HG02588 (cell line): ENCODE results near the gene SCAPER.
"Not testable (repeated sequence)": the region's sequence is repeated elsewhere in the genome, so short reads cannot be mapped to it uniquely, and the experiment has no call there.

Experiments
- ATAC-seq: cut with Tn5 transposase; IDR thresholded peaks from one replicate; pipeline ENCODE4 v1.9.1; 2021; ENCODE audit warnings: mild to moderate bottlenecking, moderate library complexity; ENCODE audit not compliant: unreplicated experiment

The SCAPER gene

DNA sequence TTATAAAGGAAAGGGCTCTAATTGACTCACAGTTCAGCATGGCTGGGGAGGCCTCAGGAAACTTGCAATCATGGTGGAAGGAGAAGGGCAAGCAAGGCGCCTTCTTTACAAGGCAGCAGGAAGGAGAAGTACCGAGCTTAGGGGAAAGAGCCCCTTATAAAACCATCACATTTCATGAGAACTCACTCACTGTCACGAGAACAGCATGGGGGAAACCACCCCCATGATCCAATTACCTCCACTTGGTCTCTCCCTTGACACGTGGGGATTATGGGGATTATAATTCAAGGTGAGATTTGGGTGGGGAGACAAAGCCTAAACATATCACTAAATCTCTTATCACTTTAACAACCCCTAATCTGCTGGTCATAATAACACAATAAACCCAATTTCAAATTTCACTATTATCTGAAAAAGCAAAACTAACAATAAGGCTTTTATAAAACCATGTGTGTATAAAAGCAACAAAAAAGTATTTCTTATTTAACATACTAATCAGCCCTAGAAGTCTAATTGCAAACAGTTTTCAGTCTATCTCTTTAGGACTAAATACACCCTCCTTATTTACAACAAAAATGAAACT is 43.2 kb downstream of the SCAPER start:
- no peak for ATAC-seq

DNA sequence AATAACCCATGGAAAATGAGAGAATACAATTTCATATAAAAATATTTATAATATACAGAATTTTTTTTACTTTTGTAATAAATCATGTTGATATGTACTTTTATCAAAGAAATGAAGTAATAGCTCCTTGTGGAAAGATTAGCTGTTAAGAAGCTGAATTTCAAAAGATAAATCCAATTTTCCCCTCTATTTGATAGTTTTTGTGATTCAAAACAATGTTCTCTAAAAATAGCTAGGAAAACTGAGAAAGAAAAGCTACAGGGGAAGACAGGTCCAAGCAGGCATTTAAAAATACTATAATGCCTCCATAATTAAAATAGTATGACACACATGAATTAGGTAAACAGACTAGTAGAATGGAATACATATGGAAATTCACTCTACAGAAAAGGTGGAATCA is 44.9 kb downstream of the SCAPER start:
- ATAC-seq, result no peak

- ATAC-seq, result not testable (repeated sequence)
Measured at GRCh38 chr15:76850367-76850766, 54.8 kb downstream of the SCAPER start.

DNA sequence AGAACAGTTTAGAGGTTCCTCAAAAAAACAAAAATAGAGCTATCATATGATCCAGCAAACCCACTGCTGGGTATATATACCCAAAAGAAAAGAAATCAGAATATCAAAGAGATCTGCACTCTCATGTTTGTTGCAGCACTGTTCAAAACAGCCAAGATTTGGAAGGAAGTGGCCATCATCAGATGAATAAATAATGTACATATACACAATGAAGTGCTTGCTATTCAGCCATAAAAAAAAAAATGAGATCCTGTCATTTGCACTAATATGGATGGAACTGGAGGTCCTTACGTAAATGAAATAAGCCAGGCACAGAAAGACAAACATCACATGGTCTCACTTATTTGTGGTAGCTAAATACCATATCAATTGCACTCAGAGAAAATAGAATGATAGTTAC is 58.4 kb downstream of the SCAPER start:
- ATAC-seq, result no peak

DNA sequence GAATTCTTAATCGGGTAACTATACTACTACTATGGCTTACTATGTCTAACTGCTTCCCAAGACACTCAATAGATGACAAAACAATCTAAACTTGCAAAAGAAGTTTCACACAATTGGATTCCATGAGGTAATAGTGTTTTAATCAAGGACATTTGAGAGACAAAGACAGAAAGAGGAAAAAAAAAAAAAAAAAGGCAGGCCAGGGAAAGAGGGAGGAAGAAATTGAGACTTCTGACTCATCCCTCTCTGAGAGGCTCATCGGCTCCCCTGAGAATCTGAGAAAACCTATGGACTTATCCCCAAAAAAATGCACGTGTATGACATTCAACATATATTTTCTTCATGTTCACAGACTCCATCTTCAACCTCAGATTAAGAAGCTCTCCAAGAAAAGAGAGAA is 61.0 kb downstream of the SCAPER start:
- no peak for ATAC-seq

GRCh38 chr15:76843269-76843668 is 61.9 kb downstream of the SCAPER start:
- no peak for ATAC-seq

DNA sequence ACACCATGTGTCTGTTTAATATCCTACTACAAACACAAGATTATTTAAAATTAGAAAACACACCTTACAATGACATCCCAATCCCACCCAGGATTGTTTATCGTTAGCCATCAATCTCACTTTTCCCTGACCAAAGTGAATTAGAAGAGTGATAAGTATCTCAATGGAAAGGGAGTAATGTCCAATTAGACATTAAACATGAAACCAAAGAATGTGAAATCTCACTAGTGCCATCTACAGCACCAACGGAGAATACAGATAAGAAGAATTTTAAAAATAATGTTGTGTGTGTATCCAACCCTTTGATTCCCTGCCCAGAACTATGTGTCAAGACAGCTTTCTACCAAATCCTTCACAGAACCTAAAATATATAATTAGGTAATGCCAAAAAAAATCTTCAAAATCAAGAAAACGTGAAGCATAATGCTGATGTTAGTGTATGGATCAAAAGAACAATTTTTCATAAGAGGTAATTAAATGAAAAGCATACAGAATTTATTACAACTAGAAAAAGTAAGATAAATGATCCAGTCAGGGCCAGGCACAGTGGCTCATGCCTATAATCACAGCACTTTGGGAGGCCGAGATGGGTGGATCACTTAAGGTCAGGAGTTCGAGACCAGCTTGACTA is 64.2 kb downstream of the SCAPER start:
- no peak for ATAC-seq

- ATAC-seq, result no peak
Measured at GRCh38 chr15:76839173-76839572, 66.0 kb downstream of the SCAPER start.

- no peak for ATAC-seq
Measured at GRCh38 chr15:76837474-76837873, 67.7 kb downstream of the SCAPER start.

DNA sequence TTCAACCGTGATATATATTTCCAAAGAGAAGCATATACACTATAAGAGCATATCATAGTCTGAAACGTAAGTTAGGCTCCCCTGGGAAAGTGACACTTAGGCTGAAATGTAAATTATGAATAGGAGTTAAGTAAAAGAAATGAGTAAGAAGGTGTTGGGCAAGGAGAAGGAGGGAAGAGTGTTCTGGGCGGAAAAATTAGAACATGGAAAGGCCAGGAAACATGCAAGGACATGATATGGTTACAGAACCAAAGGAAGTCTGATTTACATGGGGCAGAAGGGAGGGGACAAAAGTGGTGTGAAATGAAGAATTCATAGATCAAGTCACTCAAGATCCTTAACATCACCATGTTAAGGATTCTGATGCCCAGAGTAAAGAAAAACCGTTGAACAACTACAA is 75.2 kb downstream of the SCAPER start:
- no peak for ATAC-seq

- ATAC-seq, result no peak
Measured at GRCh38 chr15:76823890-76824289, 81.2 kb downstream of the SCAPER start.

GRCh38 chr15:76823303-76823702 is 81.8 kb downstream of the SCAPER start:
- no peak for ATAC-seq

DNA sequence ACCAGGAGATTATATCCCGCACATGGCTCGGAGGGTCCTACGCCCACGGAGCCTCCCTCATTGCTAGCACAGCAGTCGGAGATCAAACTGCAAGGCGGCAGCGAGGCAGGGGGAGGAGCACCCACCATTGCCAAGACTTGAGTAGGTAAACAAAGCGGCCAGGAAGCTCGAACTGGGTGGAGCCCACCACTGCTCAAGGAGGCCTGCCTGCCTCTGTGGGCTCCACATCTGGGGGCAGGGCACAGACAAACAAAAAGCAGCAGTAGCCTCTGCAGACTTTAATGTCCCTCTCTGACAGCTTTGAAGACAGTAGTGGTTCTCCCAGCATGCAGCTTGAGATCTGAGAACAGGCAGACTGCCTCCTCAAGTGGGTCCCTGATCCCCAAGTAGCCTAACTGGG is 86.2 kb downstream of the SCAPER start:
- ATAC-seq, result not testable (repeated sequence)

- no peak for ATAC-seq
Measured at GRCh38 chr15:76815421-76815820, 89.7 kb downstream of the SCAPER start.

DNA sequence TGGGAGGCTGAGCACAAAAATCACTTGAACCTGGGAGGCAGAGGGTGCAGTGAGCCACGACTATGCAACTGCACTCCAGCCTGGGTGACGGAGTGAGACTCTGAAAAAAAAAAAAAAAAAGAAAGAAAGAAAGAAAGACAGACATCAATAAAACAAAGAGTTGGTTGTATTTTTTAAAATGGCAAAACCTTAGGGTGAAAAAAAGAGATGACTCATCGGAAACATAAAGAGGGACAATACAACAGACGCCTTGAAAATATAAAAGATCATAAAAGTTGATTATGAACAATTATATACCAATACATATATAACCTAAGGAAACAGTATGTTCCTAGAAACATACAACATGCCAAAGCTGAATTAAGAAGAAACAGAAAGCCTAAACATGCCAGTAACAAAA is 92.8 kb downstream of the SCAPER start:
- no peak for ATAC-seq

DNA sequence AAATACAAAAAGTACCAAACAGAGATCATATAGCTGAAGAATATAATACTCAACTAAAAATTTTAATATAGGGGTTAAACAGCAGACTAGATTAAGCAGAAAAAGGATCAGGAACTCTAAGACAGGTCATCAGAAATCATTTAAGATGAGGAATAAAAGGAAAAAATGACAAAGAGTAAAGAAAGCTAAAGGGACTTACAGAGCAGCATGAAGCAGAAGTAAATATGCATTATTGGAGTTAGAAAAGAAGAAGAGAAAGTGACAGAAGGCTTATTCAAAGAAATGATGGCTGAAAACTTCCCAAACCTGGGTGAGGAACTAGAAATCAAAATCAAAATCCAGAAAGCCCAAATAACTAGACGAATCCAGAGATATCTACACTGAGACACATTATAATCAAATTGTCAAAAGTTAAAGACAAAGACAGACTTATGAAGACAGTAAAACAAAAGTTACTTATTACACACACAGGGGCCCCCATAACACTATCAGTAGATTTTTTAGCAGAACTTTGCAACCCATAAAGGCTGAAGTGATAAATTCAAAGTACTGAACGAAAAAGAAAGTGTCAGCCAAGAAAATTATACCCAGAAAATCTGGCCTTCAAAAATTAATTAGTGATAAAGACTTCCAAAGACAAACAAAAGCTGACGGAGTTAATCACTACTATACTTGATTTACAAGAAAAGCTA is 95.6 kb downstream of the SCAPER start:
- ATAC-seq, result no peak

DNA sequence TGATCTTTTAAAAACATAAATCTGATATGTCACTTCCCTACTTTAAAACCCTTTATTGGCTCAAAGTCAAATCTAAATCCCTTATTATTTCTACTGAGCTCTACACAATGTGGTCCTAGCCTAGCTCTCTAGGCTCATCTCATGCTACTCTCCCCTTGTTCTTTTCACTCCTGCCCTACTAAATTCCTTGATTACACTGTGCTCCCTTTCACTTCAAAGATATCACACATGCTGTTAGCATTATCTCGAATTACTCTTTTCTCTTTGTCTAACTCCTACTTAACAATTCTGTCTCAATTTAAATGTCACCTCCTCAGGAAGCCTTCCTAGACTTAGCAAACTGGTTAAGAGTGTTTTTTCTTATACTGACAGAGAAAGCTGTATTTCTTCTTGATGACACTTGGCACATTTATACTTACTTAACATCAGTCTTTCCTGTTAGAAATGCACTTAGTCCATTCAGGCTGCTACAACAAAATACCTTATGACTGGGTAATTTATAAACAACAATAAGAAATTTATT is 102.0 kb downstream of the SCAPER start:
- ATAC-seq, result no peak

DNA sequence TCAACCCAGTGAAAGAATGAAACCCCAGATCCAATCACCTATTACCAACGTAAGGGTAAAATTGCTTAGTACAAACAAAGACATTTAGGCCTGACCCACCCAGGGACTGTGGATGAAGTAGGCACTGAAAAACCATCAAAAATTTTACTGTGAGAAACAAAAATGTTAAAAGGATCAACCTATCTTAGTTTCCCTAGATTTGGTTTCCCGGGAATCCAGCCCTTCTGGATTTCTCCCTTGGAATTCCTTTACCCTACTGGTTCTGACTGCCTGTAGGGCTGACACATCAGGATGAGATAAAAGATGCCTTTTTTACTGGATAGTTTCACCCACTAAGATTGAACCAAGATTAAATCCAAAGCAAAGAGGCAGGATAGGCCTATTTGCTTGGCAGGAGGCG is 102.7 kb downstream of the SCAPER start:
- ATAC-seq, result no peak

- no peak for ATAC-seq
Measured at GRCh38 chr15:76799760-76800159, 105.4 kb downstream of the SCAPER start.

DNA sequence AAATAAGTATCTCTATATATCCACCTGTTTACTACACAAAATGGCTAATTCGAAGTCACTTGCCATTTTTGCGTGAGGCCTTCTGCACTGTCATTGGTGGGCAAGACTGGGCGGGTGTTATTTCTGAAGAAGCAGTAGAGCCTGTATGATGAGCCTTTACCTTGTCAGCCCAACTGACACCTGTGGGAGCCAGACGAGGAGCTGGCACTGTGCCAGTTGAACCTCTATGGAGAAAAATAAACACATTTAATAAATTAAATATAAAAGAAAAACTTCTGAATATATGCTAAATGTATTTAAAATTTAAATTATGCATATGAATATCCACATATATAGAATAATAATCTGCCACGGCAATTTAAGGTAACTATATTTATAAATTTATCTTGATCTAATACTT is 109.9 kb downstream of the SCAPER start:
- no peak for ATAC-seq

- ATAC-seq, result no peak
Measured at GRCh38 chr15:76793162-76793561, 112.0 kb downstream of the SCAPER start.

DNA sequence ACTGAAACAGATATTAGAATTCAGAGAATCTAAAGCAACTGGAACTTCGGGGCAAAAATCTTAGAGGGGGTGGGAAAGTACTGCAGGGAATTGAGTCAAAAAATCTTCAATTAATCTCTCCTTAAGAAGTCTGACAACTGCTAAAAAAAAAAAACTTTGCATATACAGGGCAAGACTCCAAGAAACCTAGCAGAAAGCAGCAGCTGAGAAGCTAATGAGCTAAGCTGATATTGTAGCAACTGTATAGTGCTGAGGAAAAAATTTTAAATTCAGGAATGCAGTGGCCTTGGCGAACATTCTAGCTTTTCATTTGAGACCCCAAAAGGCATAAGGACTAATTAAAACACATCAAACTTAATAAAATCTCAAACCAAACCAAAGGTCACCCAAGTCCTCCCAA is 113.6 kb downstream of the SCAPER start:
- no peak for ATAC-seq
